HCT116 (cell line): ENCODE measurements around the gene UGT1A3. TPM values are rescaled to one million over a fixed set of nuclear protein-coding genes. Genes with fewer than 3 reads are reported as not detected.

Experiments used
- ATAC-seq: fragments of 200-7000 bp; cut with Tn5 transposase; 2 replicates; pipeline ENCODE4 v1.9.1; 2020; ENCODE audit warnings: mild to moderate bottlenecking, moderate library complexity
- BruUV-seq: library from RNA; stranded (reverse); fragments of 400-500 nt; replicated peaks from 2 replicates; lab custom pipeline; 2021; lab: Mats Ljungman, UMichigan
- CTCF ChIA-PET: fragments of 300-600 bp; sonication (Branson Sonifier 250); formaldehyde crosslinking; loops from one replicate; lab custom pipeline; 2021; ENCODE audit warnings: antibody characterized with exemption; lab: Charles Lee
- POLR2A ChIA-PET: fragments of 300-600, 350-600 bp; sonication (Branson Sonifier 250); formaldehyde crosslinking; loops from one replicate; lab custom pipeline; 2021; ENCODE audit warnings: antibody characterized with exemption; lab: Charles Lee
- RAD21 ChIA-PET, 2 experiments: fragments of 300-600 bp; sonication (Branson Sonifier 250); formaldehyde crosslinking; loops; one replicate each; lab custom pipeline; 2023; ENCODE audit warnings: low total read pairs in 2 of 2; ENCODE audit not compliant: uncharacterized antibody in 2 of 2, unreplicated experiment in 2 of 2, low non-redundant PET in 1 of 2; lab: Charles Lee
- DNase-seq: peaks from one replicate; pipeline ENCODE4 v3.0.0-alpha.2; 2010; ENCODE audit warnings: low read depth, low spot score
- H2AFZ ChIP-seq: fragments of 200-600 bp; shearing (Covaris generic), sonication (generic); 2 replicates; pipeline ENCODE4 v1.6.1; 2017; ENCODE audit warnings: low read depth, mixed run types, mixed read lengths, antibody characterized with exemption, low read length; ENCODE audit not compliant: poor library complexity, severe bottlenecking
- H3K27ac ChIP-seq: 2 replicates; pipeline ENCODE4 v1.5.1; 2012; ENCODE audit warnings: low read depth, low read length
- H3K27me3 ChIP-seq: fragments of 200-600 bp; sonication (generic); 2 replicates; pipeline ENCODE4 v1.6.1; 2016; ENCODE audit warnings: mixed run types, low read length, mixed read lengths; ENCODE audit not compliant: insufficient read depth
- H3K36me3 ChIP-seq, 2 experiments: fragments of 200-500 bp in 1 of 2; fragments of 200-600 bp in 1 of 2; sonication (Bioruptor generic) in 1 of 2; sonication (generic) in 1 of 2; 2 replicates each; pipeline versions ENCODE4 v1.5.1 to v1.6.1; 2014 to 2016; ENCODE audit warnings: low read length in 2 of 2, inconsistent platforms in 1 of 2, mixed read lengths in 1 of 2, mixed run types in 1 of 2; ENCODE audit not compliant: insufficient read depth in 2 of 2, control insufficient read depth in 1 of 2
- H3K4me1 ChIP-seq, 2 experiments: fragments of 200-600 bp in 1 of 2; sonication (generic) in 1 of 2; 2 replicates each; pipeline versions ENCODE4 v1.5.1 to v1.6.1; 2012 to 2017; ENCODE audit warnings: low read length in 2 of 2, inconsistent platforms in 1 of 2, mild to moderate bottlenecking in 1 of 2, mixed read lengths in 1 of 2, mixed run types in 1 of 2, moderate library complexity in 1 of 2; ENCODE audit not compliant: insufficient read depth in 2 of 2, control insufficient read depth in 1 of 2
- H3K4me2 ChIP-seq: fragments of 200-600 bp; sonication (generic); 2 replicates; pipeline ENCODE4 v1.6.1; 2017; ENCODE audit warnings: mixed run types, low read length, mixed read lengths
- H3K4me3 ChIP-seq, 2 experiments: fragments of 200-600 bp in 1 of 2; sonication (generic) in 1 of 2; replicated peaks in 1 of 2; 2 replicates each; pipeline ENCODE4 v1.5.1; 2011 to 2016; ENCODE audit warnings: low read length in 2 of 2, control low read depth in 1 of 2, low read depth in 1 of 2, mild to moderate bottlenecking in 1 of 2, mixed read lengths in 1 of 2, mixed run types in 1 of 2
- H3K79me2 ChIP-seq: fragments of 200-600 bp; sonication (generic); 2 replicates; pipeline ENCODE4 v1.6.1; 2017; ENCODE audit warnings: mild to moderate bottlenecking, mixed run types, low read length, moderate library complexity, mixed read lengths; ENCODE audit not compliant: insufficient read depth
- H3K9ac ChIP-seq: fragments of 200-600 bp; sonication (generic); 2 replicates; pipeline ENCODE4 v1.6.1; 2016; ENCODE audit warnings: low read length, mixed read lengths
- H3K9me2 ChIP-seq: fragments of 200-600 bp; sonication (generic), shearing (Covaris generic); 2 replicates; pipeline ENCODE4 v1.6.1; 2017; ENCODE audit warnings: mixed run types, mild to moderate bottlenecking, moderate library complexity; ENCODE audit not compliant: insufficient read depth
- H3K9me3 ChIP-seq, 2 experiments: fragments of 200-500 bp in 1 of 2; fragments of 200-600 bp in 1 of 2; sonication (Bioruptor generic) in 1 of 2; sonication (generic) in 1 of 2; 2 replicates each; pipeline ENCODE4 v1.6.1; 2014 to 2017; ENCODE audit warnings: low read length in 2 of 2, mixed read lengths in 2 of 2, inconsistent platforms in 1 of 2, low read depth in 1 of 2, mild to moderate bottlenecking in 1 of 2, mixed run types in 1 of 2, moderate library complexity in 1 of 2; ENCODE audit not compliant: control insufficient read depth in 1 of 2, insufficient read depth in 1 of 2
- H4K20me1 ChIP-seq: fragments of 200-600 bp; sonication (generic), shearing (Covaris generic); 2 replicates; pipeline ENCODE4 v1.6.1; 2017; ENCODE audit warnings: mixed run types, mild to moderate bottlenecking, moderate library complexity; ENCODE audit not compliant: insufficient read depth
- CBX3 ChIP-seq: IDR thresholded peaks from 2 replicates; pipeline ENCODE4 v1.6.1; 2012; ENCODE audit warnings: low read depth
- CEBPB ChIP-seq: IDR thresholded peaks from 2 replicates; pipeline ENCODE4 v1.6.1; 2012; ENCODE audit warnings: low read depth
- EGR1 ChIP-seq: IDR thresholded peaks from 2 replicates; pipeline ENCODE4 v1.6.1; 2012; ENCODE audit warnings: low read depth
- ELF1 ChIP-seq: IDR thresholded peaks from 2 replicates; pipeline ENCODE4 v1.6.1; 2012; ENCODE audit warnings: low read depth, borderline replicate concordance
- EZH2 ChIP-seq: fragments of 200-600 bp; sonication (generic); IDR thresholded peaks from 2 replicates; pipeline ENCODE4 v1.6.1; 2017; ENCODE audit warnings: antibody characterized with exemption, mixed run types
- EZH2phosphoT487 ChIP-seq: fragments of 200-600 bp; IDR thresholded peaks from 2 replicates; pipeline ENCODE4 v1.6.1; 2018; ENCODE audit warnings: antibody characterized with exemption, borderline replicate concordance
- FOSL1 ChIP-seq: IDR thresholded peaks from 2 replicates; pipeline ENCODE4 v1.6.1; 2012; ENCODE audit warnings: low read depth
- MAX ChIP-seq: IDR thresholded peaks from 2 replicates; pipeline ENCODE4 v1.6.1; 2012
- POLR2A ChIP-seq: IDR thresholded peaks from 2 replicates; pipeline ENCODE4 v1.7.0; 2011; ENCODE audit warnings: borderline replicate concordance; ENCODE audit not compliant: insufficient read depth, insufficient read length; ENCODE audit errors: extremely low read depth
- POLR2AphosphoS5 ChIP-seq: IDR thresholded peaks from 2 replicates; pipeline ENCODE4 v1.6.1; 2011; ENCODE audit warnings: mild to moderate bottlenecking, low read depth, low read length, moderate library complexity
- RAD21 ChIP-seq: IDR thresholded peaks from 2 replicates; pipeline ENCODE4 v1.6.1; 2012; ENCODE audit warnings: low read depth, mild to moderate bottlenecking
- SIN3A ChIP-seq: IDR thresholded peaks from 2 replicates; pipeline ENCODE4 v1.6.1; 2012; ENCODE audit warnings: low read depth
- SP1 ChIP-seq: IDR thresholded peaks from 2 replicates; pipeline ENCODE4 v1.6.1; 2012; ENCODE audit warnings: low read depth
- TCF7L2 ChIP-seq: IDR thresholded peaks from 2 replicates; pipeline ENCODE4 v1.7.0; 2011; ENCODE audit warnings: borderline replicate concordance, inconsistent platforms; ENCODE audit not compliant: insufficient read depth, insufficient read length; ENCODE audit errors: extremely low read depth
- YY1 ChIP-seq: IDR thresholded peaks from 2 replicates; pipeline ENCODE4 v1.6.1; 2011; ENCODE audit warnings: low read length, low read depth, moderate library complexity, mild to moderate bottlenecking; ENCODE audit not compliant: insufficient replicate concordance; ENCODE audit errors: extremely low read depth
- ZFX ChIP-seq: fragments of 450-650 bp; IDR thresholded peaks from 2 replicates; pipeline ENCODE4 v1.6.1; 2017
- ZNF274 ChIP-seq: fragments of 200-500 bp; sonication (Bioruptor generic); IDR thresholded peaks from 2 replicates; pipeline ENCODE4 v1.6.1; 2014; ENCODE audit warnings: mild to moderate bottlenecking, low read depth, low read length, inconsistent platforms
- intact Hi-C: fragments of 100-400 bp; cut with micrococcal nuclease; formaldehyde crosslinking; loops from 2 replicates; pipeline ENCODE4 v1.10.0; 2022
- total RNA-seq: library from RNA; stranded (reverse); gene quantifications from one replicate; pipeline ENCODE4 v1.2.1, GENCODE V29; 2021; ENCODE audit not compliant: unreplicated experiment
- TF ChIP-seq, protein P1 (sequence below): IDR thresholded peaks from 2 replicates; pipeline ENCODE4 v1.6.1; 2012
- TF ChIP-seq, protein P2 (sequence below), 3 experiments: fragments of 200-600 bp in 1 of 3; sonication (generic) in 1 of 3; IDR thresholded peaks in 2 of 3; conservative IDR thresholded peaks in 1 of 3; 2 replicates each; pipeline ENCODE4 v1.5.1; 2012 to 2017; ENCODE audit warnings: low read depth in 2 of 3, low read length in 2 of 3, antibody characterized with exemption in 1 of 3, borderline replicate concordance in 1 of 3, control low read depth in 1 of 3, mild to moderate bottlenecking in 1 of 3, mixed read lengths in 1 of 3, mixed run types in 1 of 3, moderate library complexity in 1 of 3; ENCODE audit not compliant: insufficient read depth in 1 of 3

Gene UGT1A3
- total RNA-seq, 1 experiment from 2014 or later = not detected

DNA sequence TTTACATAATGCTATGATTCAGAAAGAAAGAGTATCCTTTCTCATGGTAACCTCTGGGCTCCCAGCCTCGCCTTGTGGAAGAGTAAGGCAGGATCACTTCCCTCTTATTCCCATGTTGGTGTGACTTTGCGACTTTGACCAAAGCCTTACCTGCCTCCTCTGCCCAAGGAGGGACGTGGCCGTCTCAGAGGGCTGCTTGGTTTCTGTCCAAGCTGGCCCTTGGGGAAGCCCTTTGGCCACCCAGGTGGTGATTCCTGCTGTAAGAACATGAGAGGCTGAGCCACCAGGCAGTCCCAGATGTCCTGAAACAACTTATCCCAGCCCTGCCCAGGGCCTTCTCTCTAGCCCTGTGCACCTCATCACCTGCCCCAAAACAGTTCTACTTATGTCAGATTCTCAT is 30.1 kb upstream of the UGT1A3 start:
- DNase-seq = no peak
- no peaks in the 10 kb centered on the region for H3K36me3 ChIP-seq
- no peaks in the 10 kb centered on the region for H4K20me1 ChIP-seq
- ATAC-seq = no peak
- no TSS peak for BruUV-seq
- ChIA-PET RAD21 (no interaction called here), POLR2A (no interaction called here), CTCF (no interaction called here)
- no peaks in the 10 kb centered on the region for H3K9me3 ChIP-seq
- H3K79me2 ChIP-seq = no peaks in the 10 kb centered on the region
- H3K9me2 ChIP-seq = no peaks in the 10 kb centered on the region
- H3K4me1 ChIP-seq = no peaks in the 10 kb centered on the region
- no peak overlapping the region for H3K9ac ChIP-seq
- no peak overlapping the region for H3K27ac ChIP-seq
- intact Hi-C loops = no loop called here
- no peak overlapping the region for H2AFZ ChIP-seq
- TF ChIP-seq ZFX = no peak
- no peak for TF ChIP-seq EZH2phosphoT487
- no peak for TF ChIP-seq POLR2A
- no peak for TF ChIP-seq RAD21
- no peak for TF ChIP-seq POLR2AphosphoS5
- TF ChIP-seq ELF1 = no peak
- no peak for TF ChIP-seq EZH2
- no peak overlapping the region for H3K4me3 ChIP-seq
- H3K27me3 ChIP-seq = no peaks in the 10 kb centered on the region
- H3K4me2 ChIP-seq = no peak overlapping the region

DNA sequence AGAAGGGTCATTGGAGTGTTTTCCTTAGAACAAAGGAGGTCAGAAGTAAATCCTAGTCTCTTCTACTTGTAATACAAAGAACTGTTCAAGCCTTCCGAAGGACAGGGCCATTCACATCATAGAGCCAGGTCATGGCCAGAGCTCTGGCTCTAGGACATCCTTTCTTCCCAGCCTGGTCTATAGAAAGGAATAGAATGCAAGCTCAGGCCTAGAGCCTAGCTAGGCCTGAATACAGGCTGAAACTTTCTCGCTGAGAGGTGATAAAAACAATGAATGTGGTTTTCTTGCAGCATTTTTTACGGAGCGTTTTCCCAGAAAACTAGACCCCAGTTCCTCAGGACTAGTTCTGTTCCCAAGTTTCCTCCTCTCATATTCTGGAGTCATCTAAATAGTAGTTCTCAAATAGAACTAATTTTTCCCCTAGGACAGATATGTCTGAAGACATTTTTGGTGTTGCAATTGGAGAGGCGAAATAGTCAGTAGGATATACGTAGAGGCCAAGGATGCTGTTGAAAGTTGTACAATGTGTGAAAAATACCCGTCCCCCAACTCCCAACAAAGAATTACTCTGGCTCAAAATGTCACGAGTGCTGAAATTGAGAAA is 29.3 kb upstream of the UGT1A3 start:
- CTCF ChIA-PET = no interaction called here
- Histone ChIP-seq H3K27me3 (no peaks in the 10 kb centered on the region), H3K4me3 (no peak overlapping the region), H3K36me3 (no peaks in the 10 kb centered on the region), H4K20me1 (no peaks in the 10 kb centered on the region), H3K9me2 (no peaks in the 10 kb centered on the region), H2AFZ (no peak overlapping the region), H3K4me1 (no peaks in the 10 kb centered on the region), H3K9ac (no peak overlapping the region), H3K9me3 (no peaks in the 10 kb centered on the region), H3K4me2 (no peak overlapping the region), H3K79me2 (no peaks in the 10 kb centered on the region), H3K27ac (no peak overlapping the region)
- RAD21 ChIA-PET = no interaction called here
- ATAC-seq (no peak), DNase-seq (no peak)
- TF ChIP-seq SP1 = no peak
- TF ChIP-seq, protein P1, sequence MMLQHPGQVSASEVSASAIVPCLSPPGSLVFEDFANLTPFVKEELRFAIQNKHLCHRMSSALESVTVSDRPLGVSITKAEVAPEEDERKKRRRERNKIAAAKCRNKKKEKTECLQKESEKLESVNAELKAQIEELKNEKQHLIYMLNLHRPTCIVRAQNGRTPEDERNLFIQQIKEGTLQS = no peak
- TF ChIP-seq RAD21 = no peak
- no peak for TF ChIP-seq TCF7L2
- no peak for TF ChIP-seq YY1
- TF ChIP-seq ELF1 = no peak
- TF ChIP-seq ZFX = no peak
- no peak for TF ChIP-seq CBX3
- TF ChIP-seq, protein P2, sequence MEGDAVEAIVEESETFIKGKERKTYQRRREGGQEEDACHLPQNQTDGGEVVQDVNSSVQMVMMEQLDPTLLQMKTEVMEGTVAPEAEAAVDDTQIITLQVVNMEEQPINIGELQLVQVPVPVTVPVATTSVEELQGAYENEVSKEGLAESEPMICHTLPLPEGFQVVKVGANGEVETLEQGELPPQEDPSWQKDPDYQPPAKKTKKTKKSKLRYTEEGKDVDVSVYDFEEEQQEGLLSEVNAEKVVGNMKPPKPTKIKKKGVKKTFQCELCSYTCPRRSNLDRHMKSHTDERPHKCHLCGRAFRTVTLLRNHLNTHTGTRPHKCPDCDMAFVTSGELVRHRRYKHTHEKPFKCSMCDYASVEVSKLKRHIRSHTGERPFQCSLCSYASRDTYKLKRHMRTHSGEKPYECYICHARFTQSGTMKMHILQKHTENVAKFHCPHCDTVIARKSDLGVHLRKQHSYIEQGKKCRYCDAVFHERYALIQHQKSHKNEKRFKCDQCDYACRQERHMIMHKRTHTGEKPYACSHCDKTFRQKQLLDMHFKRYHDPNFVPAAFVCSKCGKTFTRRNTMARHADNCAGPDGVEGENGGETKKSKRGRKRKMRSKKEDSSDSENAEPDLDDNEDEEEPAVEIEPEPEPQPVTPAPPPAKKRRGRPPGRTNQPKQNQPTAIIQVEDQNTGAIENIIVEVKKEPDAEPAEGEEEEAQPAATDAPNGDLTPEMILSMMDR (IDR thresholded peaks at IDR 0.05 in 2 of 3, conservative IDR thresholded peaks at IDR 0.05 in 1 of 3; ENCODE audit: borderline replicate concordance in 1 of 3, insufficient read depth in 1 of 3, low read depth in 2 of 3, low read length in 2 of 3) = no peak
- TF ChIP-seq EGR1 = no peak
- no peak for TF ChIP-seq CEBPB
- no peak for TF ChIP-seq SIN3A
- TF ChIP-seq FOSL1 = no peak
- TF ChIP-seq ZNF274 = no peak
- TF ChIP-seq MAX = no peak
- no peak for TF ChIP-seq EZH2phosphoT487
- intact Hi-C loops = no loop called here
- no TSS peak for BruUV-seq
- POLR2A ChIA-PET = no interaction called here
